Astrocyte (in vitro differentiated cells and primary cell): ENCODE results near the gene MAP3K6.

Experiments used
- EZH2 ChIP-seq: IDR thresholded peaks from 2 replicates; pipeline ENCODE4 v1.6.1; 2012; ENCODE audit warnings: mild to moderate bottlenecking, low read length, inconsistent platforms; ENCODE audit not compliant: insufficient read depth
- TF ChIP-seq, protein P1 (sequence below): IDR thresholded peaks from 2 replicates; pipeline ENCODE4 v1.5.1; 2011; ENCODE audit warnings: low read depth, mild to moderate bottlenecking, inconsistent platforms, low read length, moderate library complexity; ENCODE audit not compliant: insufficient read depth

DNA sequence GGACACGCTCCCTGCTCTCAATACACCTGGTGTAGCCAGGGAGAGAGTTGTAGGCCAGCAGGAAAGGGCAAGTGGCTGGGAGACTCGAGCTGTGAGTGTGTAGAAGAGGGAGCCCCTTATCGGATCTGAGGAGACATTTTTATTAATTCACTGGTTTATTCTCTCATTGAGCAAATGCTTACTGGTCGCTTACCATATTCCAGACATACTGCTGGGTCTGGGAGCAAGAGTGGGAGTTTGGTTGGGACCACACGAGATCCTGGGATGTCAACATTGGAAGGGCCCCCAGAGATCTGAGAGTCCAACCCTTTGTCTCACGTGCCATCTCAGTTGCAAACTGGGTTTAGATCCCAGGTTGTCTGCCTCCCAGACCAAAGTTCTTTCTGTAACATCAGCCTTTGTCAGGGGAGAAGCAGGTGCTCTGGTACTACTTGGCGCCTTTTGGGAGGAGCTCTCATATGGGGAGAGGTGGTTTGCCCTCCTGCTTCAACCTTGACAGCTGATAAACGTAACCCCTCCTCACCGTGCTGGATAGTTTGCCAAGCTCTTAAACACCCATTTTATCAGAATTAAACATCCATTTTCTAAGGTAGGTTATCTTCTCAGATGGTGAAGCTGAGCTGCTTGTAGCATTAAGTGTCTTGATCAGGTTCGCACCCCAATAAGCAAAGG lies 44.1 kb downstream of the MAP3K6 start:
- TF ChIP-seq, protein P1, sequence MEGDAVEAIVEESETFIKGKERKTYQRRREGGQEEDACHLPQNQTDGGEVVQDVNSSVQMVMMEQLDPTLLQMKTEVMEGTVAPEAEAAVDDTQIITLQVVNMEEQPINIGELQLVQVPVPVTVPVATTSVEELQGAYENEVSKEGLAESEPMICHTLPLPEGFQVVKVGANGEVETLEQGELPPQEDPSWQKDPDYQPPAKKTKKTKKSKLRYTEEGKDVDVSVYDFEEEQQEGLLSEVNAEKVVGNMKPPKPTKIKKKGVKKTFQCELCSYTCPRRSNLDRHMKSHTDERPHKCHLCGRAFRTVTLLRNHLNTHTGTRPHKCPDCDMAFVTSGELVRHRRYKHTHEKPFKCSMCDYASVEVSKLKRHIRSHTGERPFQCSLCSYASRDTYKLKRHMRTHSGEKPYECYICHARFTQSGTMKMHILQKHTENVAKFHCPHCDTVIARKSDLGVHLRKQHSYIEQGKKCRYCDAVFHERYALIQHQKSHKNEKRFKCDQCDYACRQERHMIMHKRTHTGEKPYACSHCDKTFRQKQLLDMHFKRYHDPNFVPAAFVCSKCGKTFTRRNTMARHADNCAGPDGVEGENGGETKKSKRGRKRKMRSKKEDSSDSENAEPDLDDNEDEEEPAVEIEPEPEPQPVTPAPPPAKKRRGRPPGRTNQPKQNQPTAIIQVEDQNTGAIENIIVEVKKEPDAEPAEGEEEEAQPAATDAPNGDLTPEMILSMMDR: no peak
- no peak for TF ChIP-seq EZH2
